Stimulated activated memory B cell treated with anti-CD40 and anti-IgM and Interleukin-4, amounts not matched to agents 10 μg/mL and 1 μg/mL and 100 μg/mL, for 72 hours (primary cell): Measurements from ENCODE around the gene BTAF1.
A peak's percentile ranks its signal among the peaks of the same experiment; 100 is the strongest.

Experiments
- ATAC-seq: fragments of 150-1000 bp; cut with Tn5 transposase; 2 replicates; pipeline ENCODE4 v1.10.0; 2021
- H3K27ac Mint-ChIP-seq: one replicate; pipeline ENCODE4 v1.8.0; 2022; ENCODE audit warnings: mild to moderate bottlenecking, mixed read lengths
- H3K27me3 Mint-ChIP-seq: one replicate; pipeline ENCODE4 v1.8.0; 2022; ENCODE audit warnings: mixed read lengths
- H3K36me3 Mint-ChIP-seq: one replicate; pipeline ENCODE4 v1.8.0; 2022; ENCODE audit warnings: mixed read lengths
- H3K4me1 Mint-ChIP-seq: one replicate; pipeline ENCODE4 v1.8.0; 2022; ENCODE audit warnings: mixed read lengths
- H3K4me3 Mint-ChIP-seq: one replicate; pipeline ENCODE4 v1.8.0; 2022; ENCODE audit warnings: mild to moderate bottlenecking, moderate library complexity, mixed read lengths
- H3K9me3 Mint-ChIP-seq: one replicate; pipeline ENCODE4 v1.8.0; 2022; ENCODE audit warnings: mixed read lengths

BTAF1 gene

GRCh38 chr10:91935886-91936285 lies 12.3 kb downstream of the BTAF1 start:
- no peaks in the 10 kb centered on the region for H3K27me3 Mint-ChIP-seq
- peaks cover 63% of the 10 kb centered on the region for H3K36me3 Mint-ChIP-seq
- no peak overlapping the region for H3K27ac Mint-ChIP-seq
- no peaks in the 10 kb centered on the region for H3K9me3 Mint-ChIP-seq
- ATAC-seq, result no peak
- H3K4me3 Mint-ChIP-seq, result no peak overlapping the region
- peaks cover 47% of the 10 kb centered on the region for H3K4me1 Mint-ChIP-seq

- no peak for ATAC-seq
- H3K27me3 Mint-ChIP-seq, result no peaks in the 10 kb centered on the region
- no peaks in the 10 kb centered on the region for H3K9me3 Mint-ChIP-seq
- H3K27ac Mint-ChIP-seq, result no peak overlapping the region
- no peak overlapping the region for H3K4me3 Mint-ChIP-seq
- H3K4me1 Mint-ChIP-seq, result peaks cover 18% of the 10 kb centered on the region
- H3K36me3 Mint-ChIP-seq, result peaks cover 50% of the 10 kb centered on the region
Measured at GRCh38 chr10:91939653-91940052, 16.1 kb downstream of the BTAF1 start.

- no peaks in the 10 kb centered on the region for H3K9me3 Mint-ChIP-seq
- H3K4me1 Mint-ChIP-seq, result peaks cover 11% of the 10 kb centered on the region
- no peak for ATAC-seq
- no peak overlapping the region for H3K27ac Mint-ChIP-seq
- H3K36me3 Mint-ChIP-seq, result peaks cover 46% of the 10 kb centered on the region
- no peak overlapping the region for H3K4me3 Mint-ChIP-seq
- no peaks in the 10 kb centered on the region for H3K27me3 Mint-ChIP-seq
Measured at GRCh38 chr10:91941426-91941825, 17.9 kb downstream of the BTAF1 start.

GRCh38 chr10:91944880-91945630 lies 21.5 kb downstream of the BTAF1 start:
- Mint-ChIP-seq H3K27ac (no peak overlapping the region), H3K4me3 (no peak overlapping the region), H3K4me1 (no peaks in the 10 kb centered on the region), H3K27me3 (no peaks in the 10 kb centered on the region), H3K9me3 (no peaks in the 10 kb centered on the region), H3K36me3 (peaks cover 35% of the 10 kb centered on the region)
- ATAC-seq, result peak; percentile 51

- H3K4me1 Mint-ChIP-seq, result no peaks in the 10 kb centered on the region
- H3K4me3 Mint-ChIP-seq, result no peak overlapping the region
- no peaks in the 10 kb centered on the region for H3K27me3 Mint-ChIP-seq
- H3K9me3 Mint-ChIP-seq, result no peaks in the 10 kb centered on the region
- no peak overlapping the region for H3K27ac Mint-ChIP-seq
- ATAC-seq, result no peak
- H3K36me3 Mint-ChIP-seq, result peaks cover 77% of the 10 kb centered on the region
Measured at GRCh38 chr10:91953600-91954160, 30.1 kb downstream of the BTAF1 start.

- Mint-ChIP-seq H3K27me3 (no peaks in the 10 kb centered on the region), H3K4me1 (no peaks in the 10 kb centered on the region), H3K9me3 (no peaks in the 10 kb centered on the region), H3K4me3 (no peak overlapping the region), H3K36me3 (peaks cover 79% of the 10 kb centered on the region), H3K27ac (no peak overlapping the region)
- no peak for ATAC-seq
Measured at GRCh38 chr10:91955114-91955513, 31.5 kb downstream of the BTAF1 start.

GRCh38 chr10:91957091-91957490 lies 33.5 kb downstream of the BTAF1 start:
- Mint-ChIP-seq H3K27me3 (no peaks in the 10 kb centered on the region), H3K9me3 (no peaks in the 10 kb centered on the region), H3K4me3 (no peak overlapping the region), H3K27ac (no peak overlapping the region), H3K4me1 (no peaks in the 10 kb centered on the region), H3K36me3 (peaks cover 82% of the 10 kb centered on the region)
- no peak for ATAC-seq

GRCh38 chr10:91969297-91969696 lies 45.7 kb downstream of the BTAF1 start:
- ATAC-seq, result no peak

GRCh38 chr10:91974960-91975359 lies 51.4 kb downstream of the BTAF1 start:
- Mint-ChIP-seq H3K4me3 (no peak overlapping the region), H3K4me1 (peaks cover 6% of the 10 kb centered on the region), H3K27ac (peak overlapping the region; percentile 32), H3K9me3 (no peaks in the 10 kb centered on the region), H3K27me3 (no peaks in the 10 kb centered on the region), H3K36me3 (peaks cover 64% of the 10 kb centered on the region)
- ATAC-seq, result no peak

More at GRCh38 chr10:91969297-91969696, 45.7 kb downstream of the BTAF1 start:
- Mint-ChIP-seq H3K27ac (no peak overlapping the region), H3K36me3 (peaks cover 64% of the 10 kb centered on the region), H3K4me3 (no peak overlapping the region), H3K9me3 (no peaks in the 10 kb centered on the region), H3K4me1 (peaks cover 6% of the 10 kb centered on the region), H3K27me3 (no peaks in the 10 kb centered on the region)

- ATAC-seq, result no peak
- H3K4me3 Mint-ChIP-seq, result no peak overlapping the region
- H3K27ac Mint-ChIP-seq, result peak overlapping the region; percentile 32
- H3K4me1 Mint-ChIP-seq, result peaks cover 6% of the 10 kb centered on the region
- H3K9me3 Mint-ChIP-seq, result no peaks in the 10 kb centered on the region
- H3K36me3 Mint-ChIP-seq, result peaks cover 59% of the 10 kb centered on the region
- no peaks in the 10 kb centered on the region for H3K27me3 Mint-ChIP-seq
Measured at GRCh38 chr10:91975438-91975837, 51.9 kb downstream of the BTAF1 start.

GRCh38 chr10:91976317-91977051 lies 52.9 kb downstream of the BTAF1 start:
- no peak for ATAC-seq
- H3K27me3 Mint-ChIP-seq, result no peaks in the 10 kb centered on the region
- peaks cover 6% of the 10 kb centered on the region for H3K4me1 Mint-ChIP-seq
- no peaks in the 10 kb centered on the region for H3K9me3 Mint-ChIP-seq
- no peak overlapping the region for H3K4me3 Mint-ChIP-seq
- peaks cover 49% of the 10 kb centered on the region for H3K36me3 Mint-ChIP-seq
- H3K27ac Mint-ChIP-seq, result no peak overlapping the region

- Mint-ChIP-seq H3K27me3 (no peaks in the 10 kb centered on the region), H3K36me3 (peaks cover 40% of the 10 kb centered on the region), H3K27ac (no peak overlapping the region), H3K9me3 (no peaks in the 10 kb centered on the region), H3K4me3 (no peak overlapping the region), H3K4me1 (peaks cover 1% of the 10 kb centered on the region)
- no peak for ATAC-seq
Measured at GRCh38 chr10:91977491-91977890, 53.9 kb downstream of the BTAF1 start.

- no peaks in the 10 kb centered on the region for H3K9me3 Mint-ChIP-seq
- ATAC-seq, result no peak
- no peak overlapping the region for H3K27ac Mint-ChIP-seq
- H3K4me3 Mint-ChIP-seq, result no peak overlapping the region
- H3K4me1 Mint-ChIP-seq, result no peaks in the 10 kb centered on the region
- no peaks in the 10 kb centered on the region for H3K27me3 Mint-ChIP-seq
- H3K36me3 Mint-ChIP-seq, result peaks cover 51% of the 10 kb centered on the region
Measured at GRCh38 chr10:91978585-91978984, 55.0 kb downstream of the BTAF1 start.

GRCh38 chr10:91980319-91980718 lies 56.7 kb downstream of the BTAF1 start:
- Mint-ChIP-seq H3K9me3 (no peaks in the 10 kb centered on the region), H3K36me3 (peaks cover 58% of the 10 kb centered on the region), H3K4me3 (no peak overlapping the region), H3K4me1 (no peaks in the 10 kb centered on the region), H3K27ac (no peak overlapping the region), H3K27me3 (no peaks in the 10 kb centered on the region)
- no peak for ATAC-seq

- ATAC-seq, result no peak
- Mint-ChIP-seq H3K27ac (no peak overlapping the region), H3K9me3 (no peaks in the 10 kb centered on the region), H3K4me1 (no peaks in the 10 kb centered on the region), H3K36me3 (peaks cover 61% of the 10 kb centered on the region), H3K27me3 (no peaks in the 10 kb centered on the region), H3K4me3 (no peak overlapping the region)
Measured at GRCh38 chr10:91983416-91983815, 59.8 kb downstream of the BTAF1 start.
